Stomach (tissue), 9 donors: ENCODE measurements around the gene CHST11. TPM values are rescaled to one million over a fixed set of nuclear protein-coding genes. Genes with fewer than 3 reads are reported as not detected.

Experiments
- DNase-seq, 2 donors: peaks; one replicate each; pipeline versions ENCODE4 v3.0.0 to v3.0.0-alpha.2; 2013 to 2019
- H3K27ac ChIP-seq, 5 donors: fragments of 200-600 bp in 4 of 5; sonication (generic) in 4 of 5; one replicate each; pipeline ENCODE4 v1.5.1; 2013 to 2019; ENCODE audit warnings: mild to moderate bottlenecking in 1 of 5, moderate library complexity in 1 of 5
- H3K27me3 ChIP-seq, 3 donors: fragments of 200-600 bp; sonication (generic); one replicate each; pipeline ENCODE4 v1.5.1; 2017 to 2019; ENCODE audit warnings: mixed run types in 1 of 3
- H3K36me3 ChIP-seq, 4 donors: fragments of 200-600 bp; sonication (generic); 1 replicate in 3 of 4; 2 replicates in 1 of 4; pipeline ENCODE4 v1.5.1; 2016 to 2019
- H3K4me1 ChIP-seq, 4 donors: fragments of 200-600 bp; sonication (generic); one replicate each; pipeline ENCODE4 v1.5.1; 2016 to 2019
- H3K4me3 ChIP-seq, 4 donors: fragments of 200-600 bp; sonication (generic) in 3 of 4; one replicate each; pipeline ENCODE4 v1.5.1; 2016 to 2019; ENCODE audit warnings: mild to moderate bottlenecking in 1 of 4
- H3K9me3 ChIP-seq, 4 donors: fragments of 200-600 bp; sonication (generic); one replicate each; pipeline ENCODE4 v1.5.1; 2016 to 2019
- EP300 ChIP-seq: sonication (generic); formaldehyde crosslinking; IDR thresholded peaks from one replicate; pipeline ENCODE4 v1.6.1; 2017; ENCODE audit warnings: antibody characterized with exemption
- POLR2A ChIP-seq, 4 donors: fragments of 450-650 bp; IDR thresholded peaks; one replicate each; pipeline ENCODE4 v1.6.1; 2016; ENCODE audit warnings: antibody characterized with exemption in 4 of 4, control low read depth in 2 of 4, mild to moderate bottlenecking in 1 of 4, moderate library complexity in 1 of 4
- POLR2AphosphoS5 ChIP-seq, 3 donors: sonication (generic); formaldehyde crosslinking; IDR thresholded peaks; one replicate each; pipeline ENCODE4 v1.6.1; 2016; ENCODE audit warnings: antibody characterized with exemption in 3 of 3
- WGBS, 5 donors: extraction: QIAGEN DNeasy Blood & Tissue Kit in 3 of 5; methylation state at CpG; one replicate each; pipeline versions ENCODE4 v1.1.5 to v1.1.7; 2013 to 2018; 5-methylcytosine and 5-hydroxymethylcytosine counted together
- intact Hi-C: fragments of 100-400 bp; cut with DNase I; formaldehyde crosslinking; loops from one replicate; pipeline ENCODE4 v1.15.1; 2023; ENCODE audit warnings: low total_unique reads
- polyA plus RNA-seq, 3 donors: library from polyadenylated mRNA; stranded (reverse); fragments of 200-250 nt; gene quantifications; one replicate each; pipeline ENCODE4 v1.2.3, GENCODE V29; 2013
- total RNA-seq, 5 donors: library from RNA; depleted of rRNA; stranded (reverse); fragments of >200 nt; gene quantifications; one replicate each; pipeline versions ENCODE4 v1.1.0 to v1.2.3, GENCODE V29; 2014 to 2016
- TF ChIP-seq, protein P1 (sequence below), 7 experiments: fragments of 450-650 bp in 4 of 7; fragments of 200-600 bp in 3 of 7; sonication (generic) in 3 of 7; IDR thresholded peaks; one replicate each; pipeline ENCODE4 v1.5.1; 2016 to 2019; ENCODE audit warnings: antibody characterized with exemption in 7 of 7, control low read depth in 2 of 7, mild to moderate bottlenecking in 1 of 7
- donor health status: healthy with polysubstance abuse.
- donor health status: Bipolar disorder and iron deficiency.
- donor health status: healthy.

Gene CHST11
- total and polyA plus RNA-seq, 8 donors: 2.3 to 192 (median 18.6) TPM

DNA sequence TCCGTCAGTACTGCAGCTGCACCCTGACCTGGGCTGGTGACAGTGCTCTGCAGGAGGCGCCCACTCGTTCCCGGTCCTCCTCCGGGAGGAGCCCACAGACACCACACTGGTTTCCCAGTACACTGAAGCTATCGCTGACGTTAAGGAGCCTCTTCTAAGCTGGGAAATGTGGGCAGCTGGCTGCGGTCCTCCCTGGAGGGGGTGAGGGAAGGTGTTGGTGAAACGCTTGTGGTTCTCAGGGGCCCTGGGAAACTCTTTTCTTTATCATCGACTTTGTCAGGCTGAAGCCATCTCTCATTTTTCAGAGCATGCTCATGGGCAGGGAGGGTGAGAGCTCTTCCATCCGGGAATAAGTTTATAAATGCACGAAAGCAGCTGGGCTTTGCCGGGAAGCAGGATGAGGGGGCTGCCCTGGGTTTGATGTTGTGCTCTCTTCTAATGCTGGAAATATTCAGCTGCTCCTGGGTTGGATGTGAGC lies 176.0 kb downstream of the CHST11 start:
- H3K4me3 ChIP-seq: no peak overlapping the region
- peak in 1 of 2 donors; percentile 43 for DNase-seq
- 58 to 73% (median 67%) methylated on average over 13 of the region's 13 CpGs for WGBS, 5 donors
- peak overlapping the region in 1 of 5 donors; percentile 27 for H3K27ac ChIP-seq
- peaks cover 0 to 23% (median 5%) of the 10 kb centered on the region in 4 donors for H3K4me1 ChIP-seq
- TF ChIP-seq EP300 (no peak), POLR2AphosphoS5 (IDR thresholded peaks at IDR 0.05) (peak in 1 of 3 donors; percentile 28)
- no peaks in the 10 kb centered on the region for H3K36me3 ChIP-seq
- H3K9me3 ChIP-seq: no peaks in the 10 kb centered on the region
- intact Hi-C loops: no loop called here
- no peaks in the 10 kb centered on the region for H3K27me3 ChIP-seq

DNA sequence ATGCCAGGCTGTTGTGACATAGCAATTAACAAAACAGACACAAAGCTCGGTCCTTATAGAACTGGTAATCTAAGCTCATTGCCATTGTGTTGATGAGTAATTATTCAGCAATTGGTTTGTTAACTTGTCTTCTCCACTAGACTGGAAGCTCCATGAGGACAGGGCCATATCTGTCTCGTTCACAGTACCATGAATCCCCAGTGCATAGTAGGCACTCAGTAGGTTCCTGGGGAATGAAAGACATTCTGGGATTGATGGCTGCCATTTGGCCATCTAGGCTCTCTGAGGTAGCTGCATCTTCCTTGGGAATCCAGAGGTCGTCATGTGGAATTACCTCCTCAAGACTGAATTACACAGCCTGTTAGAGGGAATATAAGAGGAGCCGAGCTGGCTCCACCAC lies 177.3 kb downstream of the CHST11 start:
- intact Hi-C loops: no loop called here
- no peak overlapping the region for H3K4me3 ChIP-seq
- no peaks in the 10 kb centered on the region for H3K9me3 ChIP-seq
- no peak for DNase-seq
- H3K27ac ChIP-seq: no peak overlapping the region
- no peaks in the 10 kb centered on the region for H3K36me3 ChIP-seq
- TF ChIP-seq EP300 (no peak), POLR2A (IDR thresholded peaks at IDR 0.05) (no peak), POLR2AphosphoS5 (IDR thresholded peaks at IDR 0.05) (no peak)
- TF ChIP-seq, protein P1, sequence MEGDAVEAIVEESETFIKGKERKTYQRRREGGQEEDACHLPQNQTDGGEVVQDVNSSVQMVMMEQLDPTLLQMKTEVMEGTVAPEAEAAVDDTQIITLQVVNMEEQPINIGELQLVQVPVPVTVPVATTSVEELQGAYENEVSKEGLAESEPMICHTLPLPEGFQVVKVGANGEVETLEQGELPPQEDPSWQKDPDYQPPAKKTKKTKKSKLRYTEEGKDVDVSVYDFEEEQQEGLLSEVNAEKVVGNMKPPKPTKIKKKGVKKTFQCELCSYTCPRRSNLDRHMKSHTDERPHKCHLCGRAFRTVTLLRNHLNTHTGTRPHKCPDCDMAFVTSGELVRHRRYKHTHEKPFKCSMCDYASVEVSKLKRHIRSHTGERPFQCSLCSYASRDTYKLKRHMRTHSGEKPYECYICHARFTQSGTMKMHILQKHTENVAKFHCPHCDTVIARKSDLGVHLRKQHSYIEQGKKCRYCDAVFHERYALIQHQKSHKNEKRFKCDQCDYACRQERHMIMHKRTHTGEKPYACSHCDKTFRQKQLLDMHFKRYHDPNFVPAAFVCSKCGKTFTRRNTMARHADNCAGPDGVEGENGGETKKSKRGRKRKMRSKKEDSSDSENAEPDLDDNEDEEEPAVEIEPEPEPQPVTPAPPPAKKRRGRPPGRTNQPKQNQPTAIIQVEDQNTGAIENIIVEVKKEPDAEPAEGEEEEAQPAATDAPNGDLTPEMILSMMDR (IDR thresholded peaks at IDR 0.05): no peak
- H3K27me3 ChIP-seq: no peaks in the 10 kb centered on the region
- H3K4me1 ChIP-seq: peaks cover 0 to 35% (median 8%) of the 10 kb centered on the region in 4 donors
- WGBS, 5 donors: 88 to 98% (median 96%) methylated on average over 4 of the region's 4 CpGs

DNA sequence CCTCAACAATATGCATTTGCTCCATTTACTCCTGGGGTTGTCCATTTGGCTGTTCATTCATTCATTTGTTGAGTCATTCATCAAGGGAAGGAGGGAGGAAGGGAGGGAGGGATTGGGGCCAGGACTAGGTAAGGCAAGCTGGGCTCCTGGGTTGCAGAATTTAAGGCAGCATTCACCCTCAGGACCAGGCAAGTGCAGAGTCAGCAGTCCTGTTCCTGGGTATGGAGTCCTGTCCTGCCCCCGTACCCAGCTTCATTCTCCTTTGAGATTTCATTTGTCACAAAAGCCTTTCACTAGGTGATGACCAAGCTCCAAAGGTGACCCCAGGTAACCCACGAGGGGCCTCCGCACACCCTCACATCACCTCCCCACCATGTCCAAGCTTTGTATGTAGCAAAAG lies 178.1 kb downstream of the CHST11 start:
- Histone ChIP-seq H3K4me1 (peaks cover 0 to 36% (median 8%) of the 10 kb centered on the region in 4 donors), H3K36me3 (no peaks in the 10 kb centered on the region), H3K27me3 (no peaks in the 10 kb centered on the region), H3K9me3 (no peaks in the 10 kb centered on the region), H3K27ac (no peak overlapping the region), H3K4me3 (no peak overlapping the region)
- DNase-seq: no peak
- TF ChIP-seq EP300: no peak
- TF ChIP-seq POLR2AphosphoS5 (IDR thresholded peaks at IDR 0.05): no peak
- no peak for TF ChIP-seq POLR2A (IDR thresholded peaks at IDR 0.05)
- TF ChIP-seq, protein P1 (IDR thresholded peaks at IDR 0.05): no peak
- intact Hi-C loops: no loop called here
- 92 to 97% (median 95%) methylated on average over 3 of the region's 3 CpGs for WGBS, 5 donors

DNA sequence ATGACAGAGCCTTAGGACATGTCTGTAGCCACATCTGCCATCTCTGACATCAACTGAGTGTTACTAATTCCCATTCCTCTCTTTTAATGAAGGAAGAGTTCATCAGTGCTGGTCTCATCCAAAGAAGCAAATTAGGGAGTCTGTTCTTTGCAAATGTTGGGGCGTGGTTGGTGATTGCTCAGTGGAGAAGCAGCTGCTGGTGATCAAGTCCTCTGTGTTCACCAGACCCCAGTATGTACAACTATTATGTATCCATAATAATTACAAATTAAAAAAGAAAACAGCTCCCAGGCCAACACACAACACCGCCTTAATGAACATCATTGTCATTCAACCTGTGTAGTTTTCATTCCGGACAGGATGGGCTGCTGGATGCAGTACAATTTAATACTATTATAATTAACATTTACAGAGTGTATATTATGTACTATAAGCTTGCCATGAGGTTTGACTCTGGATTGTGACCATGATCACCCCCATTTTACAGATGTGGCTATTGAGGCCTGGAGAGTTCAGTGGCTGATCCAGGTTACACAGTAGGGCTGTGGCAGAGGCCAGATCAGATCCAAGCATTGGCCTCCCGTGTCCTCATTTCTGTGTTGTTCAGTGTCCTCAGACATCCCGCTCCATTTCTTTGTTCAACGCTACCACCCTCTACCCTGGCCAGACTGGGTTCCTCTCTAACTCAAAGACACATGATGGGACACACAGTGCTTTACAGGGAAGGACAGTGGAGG lies 179.0 kb downstream of the CHST11 start:
- Histone ChIP-seq H3K9me3 (no peaks in the 10 kb centered on the region), H3K27ac (no peak overlapping the region), H3K27me3 (no peaks in the 10 kb centered on the region), H3K4me1 (peaks cover 0 to 36% (median 8%) of the 10 kb centered on the region in 4 donors), H3K4me3 (no peak overlapping the region), H3K36me3 (no peaks in the 10 kb centered on the region)
- TF ChIP-seq POLR2A (IDR thresholded peaks at IDR 0.05): no peak
- TF ChIP-seq POLR2AphosphoS5 (IDR thresholded peaks at IDR 0.05): no peak
- TF ChIP-seq, protein P1 (IDR thresholded peaks at IDR 0.05): no peak
- no peak for TF ChIP-seq EP300
- intact Hi-C loops: no loop called here
- 82 to 99% (median 98%) methylated on average over 6 of the region's 6 CpGs for WGBS, 5 donors
- no peak for DNase-seq

DNA sequence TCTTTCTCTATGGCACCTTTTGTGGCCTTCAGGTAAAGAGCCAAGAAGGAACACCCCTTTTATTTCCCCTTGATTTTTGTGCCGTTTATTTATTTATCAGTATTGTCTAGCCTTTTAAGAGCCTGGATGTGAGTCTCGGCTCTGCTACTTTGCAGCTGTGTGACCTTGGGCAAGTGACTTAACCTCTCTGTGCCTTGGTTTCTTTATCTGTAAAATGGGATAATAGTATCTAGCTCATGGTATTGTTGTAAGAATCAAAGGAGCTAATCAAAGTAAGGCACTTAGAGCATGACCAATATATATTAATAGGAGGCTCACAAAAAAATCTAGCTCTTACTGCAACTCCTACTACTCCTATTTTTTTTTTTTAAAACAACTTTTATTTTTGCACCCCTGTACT lies 179.7 kb downstream of the CHST11 start:
- no peaks in the 10 kb centered on the region for H3K27me3 ChIP-seq
- no peak for DNase-seq
- 83 to 97% (median 86%) methylated on average over 2 of the region's 2 CpGs for WGBS, 5 donors

More for the DNA sequence above, 179.7 kb downstream of the CHST11 start:
- intact Hi-C loops: no loop called here
- Histone ChIP-seq H3K36me3 (no peaks in the 10 kb centered on the region), H3K9me3 (no peaks in the 10 kb centered on the region), H3K4me3 (no peak overlapping the region), H3K27ac (no peak overlapping the region), H3K4me1 (peaks cover 0 to 36% (median 8%) of the 10 kb centered on the region in 4 donors)
- TF ChIP-seq POLR2A (IDR thresholded peaks at IDR 0.05) (no peak), POLR2AphosphoS5 (IDR thresholded peaks at IDR 0.05) (no peak), EP300 (no peak)
- TF ChIP-seq, protein P1 (IDR thresholded peaks at IDR 0.05): no peak
